HG02678 (cell line): ENCODE measurements around the gene FDX2.

Experiments used
- ATAC-seq: cut with Tn5 transposase; IDR thresholded peaks from one replicate; pipeline ENCODE4 v1.9.1; 2021; ENCODE audit warnings: mild to moderate bottlenecking, moderate library complexity; ENCODE audit not compliant: unreplicated experiment

Gene FDX2

GRCh38 chr19:10306327-10306726, 9.5 kb downstream of the FDX2 start:
- ATAC-seq: no peak

- ATAC-seq: no peak
Measured at GRCh38 chr19:10305139-10305806, 10.5 kb downstream of the FDX2 start.

GRCh38 chr19:10299545-10300458, 16.0 kb downstream of the FDX2 start:
- no peak for ATAC-seq

GRCh38 chr19:10295847-10296591, 19.8 kb downstream of the FDX2 start:
- ATAC-seq: no peak

- ATAC-seq: peak; percentile 47
Measured at GRCh38 chr19:10295305-10295846, 20.4 kb downstream of the FDX2 start.

GRCh38 chr19:10294368-10294697, 21.5 kb downstream of the FDX2 start:
- no peak for ATAC-seq

- no peak for ATAC-seq
Measured at GRCh38 chr19:10293637-10294367, 22.0 kb downstream of the FDX2 start.

- no peak for ATAC-seq
Measured at GRCh38 chr19:10292789-10293636, 22.8 kb downstream of the FDX2 start.

GRCh38 chr19:10292206-10292788, 23.5 kb downstream of the FDX2 start:
- ATAC-seq: peak; percentile 58

- ATAC-seq: no peak
Measured at GRCh38 chr19:10291554-10292205, 24.1 kb downstream of the FDX2 start.

- ATAC-seq: no peak
Measured at GRCh38 chr19:10290876-10291553, 24.8 kb downstream of the FDX2 start.

GRCh38 chr19:10290357-10290875, 25.4 kb downstream of the FDX2 start:
- no peak for ATAC-seq

- no peak for ATAC-seq
Measured at GRCh38 chr19:10289836-10290356, 25.9 kb downstream of the FDX2 start, which contains the start of gene ICAM5. TSS of gene ICAM5 (plus strand) at chr19:10289952. CDS start at chr19:10290044, 92 bp downstream.

GRCh38 chr19:10289167-10289835, 26.5 kb downstream of the FDX2 start:
- ATAC-seq: no peak

- no peak for ATAC-seq
Measured at GRCh38 chr19:10288662-10289166, 27.1 kb downstream of the FDX2 start.

GRCh38 chr19:10286803-10287737, 28.7 kb downstream of the FDX2 start, which contains the start of gene ICAM4:
TSS of gene ICAM4 (plus strand) at chr19:10286955. CDS start at chr19:10287013, 58 bp downstream.
- ATAC-seq: no peak
